GM21723 (cell line): Measurements from ENCODE around the gene CSAG2.

Source experiments
- ATAC-seq: cut with Tn5 transposase; IDR thresholded peaks from one replicate; pipeline ENCODE4 v1.9.1; 2021; ENCODE audit warnings: mild to moderate bottlenecking, moderate library complexity; ENCODE audit not compliant: unreplicated experiment

Gene CSAG2

DNA sequence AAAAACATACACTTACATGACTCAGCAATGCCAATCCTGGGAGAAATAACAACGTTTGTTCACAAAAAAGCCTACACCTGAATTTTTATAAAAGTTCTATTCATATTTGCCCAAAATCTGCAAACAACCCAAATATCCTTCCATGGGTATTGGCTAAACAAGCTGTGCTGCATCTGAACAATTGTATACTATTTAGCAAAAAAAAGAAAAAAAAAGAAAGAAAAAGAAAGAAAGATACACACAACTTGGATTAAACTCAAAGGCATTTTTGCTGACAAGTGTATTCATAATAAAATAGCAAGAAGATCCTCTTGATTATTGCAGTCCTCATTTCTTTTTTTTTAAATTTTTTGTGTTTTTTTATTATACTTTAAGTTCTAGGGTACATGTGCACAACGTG, 34.9 kb downstream of the CSAG2 start:
- no peak for ATAC-seq

DNA sequence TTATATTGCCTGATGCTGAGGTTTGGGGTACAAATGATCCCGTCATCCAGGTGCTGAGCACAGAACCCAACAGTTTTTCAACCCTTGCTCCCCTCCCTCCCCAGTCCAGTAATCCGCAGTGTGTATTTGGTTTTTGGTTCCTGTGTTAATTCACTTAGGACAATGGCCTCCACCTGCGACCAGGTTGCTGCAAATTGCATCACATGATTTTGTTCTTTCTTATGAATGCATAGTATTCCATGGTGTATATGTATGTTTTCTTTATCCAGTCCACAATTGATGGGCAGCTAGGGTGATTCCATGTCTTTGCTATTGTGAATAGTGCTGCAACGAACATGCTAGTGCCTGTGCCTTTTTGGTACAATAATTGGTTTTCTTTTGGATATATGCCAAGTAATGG, 46.0 kb downstream of the CSAG2 start:
- ATAC-seq, result no peak

DNA sequence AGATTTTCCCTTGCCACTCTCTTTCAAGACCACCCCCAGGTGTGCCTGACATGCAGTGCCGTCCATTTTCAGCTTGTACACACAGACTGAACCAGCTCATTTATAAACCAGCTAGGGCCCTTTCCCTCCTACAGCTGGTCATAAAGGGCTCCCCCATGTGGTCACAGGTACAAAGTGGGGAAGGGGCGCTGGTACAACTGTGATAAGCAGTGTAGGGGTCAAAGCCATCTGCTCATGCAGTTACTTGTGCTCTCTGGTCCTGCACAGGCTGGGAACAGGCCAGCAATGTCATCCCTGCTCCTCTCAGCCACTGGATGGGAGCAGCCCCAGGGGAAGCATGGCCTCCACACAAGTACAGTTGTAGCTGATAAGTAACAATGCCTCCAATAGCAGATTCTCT, 50.8 kb downstream of the CSAG2 start:
- no peak for ATAC-seq
